HepG2 (cell line): ENCODE measurements around the gene PARK7. TPM values are rescaled to one million over a fixed set of nuclear protein-coding genes. Genes with fewer than 3 reads are reported as not detected.

Source experiments
- E2F2 ChIP-seq: sonication (generic); formaldehyde crosslinking; IDR thresholded peaks from 2 replicates; pipeline ENCODE4 v1.4.0; 2020; ENCODE audit warnings: missing genetic modification reagents, borderline replicate concordance
- FOXC1 ChIP-seq: sonication (generic); formaldehyde crosslinking; IDR thresholded peaks from 2 replicates; pipeline ENCODE4 v1.8.0; 2022; ENCODE audit warnings: mild to moderate bottlenecking, missing genetic modification reagents, borderline replicate concordance
- HHEX ChIP-seq: IDR thresholded peaks from 2 replicates; pipeline ENCODE4 v1.6.1; 2016; ENCODE audit warnings: control low read depth
- NCOA2 ChIP-seq: sonication (generic); formaldehyde crosslinking; IDR thresholded peaks from 2 replicates; pipeline ENCODE4 v1.8.0; 2022; ENCODE audit warnings: inconsistent platforms
- NKX3-1 ChIP-seq: sonication (generic); formaldehyde crosslinking; IDR thresholded peaks from 2 replicates; pipeline ENCODE4 v1.5.0; 2020; ENCODE audit warnings: missing genetic modification reagents
- TGIF2 ChIP-seq: IDR thresholded peaks from 2 replicates; pipeline ENCODE4 v1.6.1; 2016; ENCODE audit warnings: control low read depth, missing compliant biosample characterization
- ZC3H4 ChIP-seq: sonication (generic); formaldehyde crosslinking; IDR thresholded peaks from 2 replicates; pipeline ENCODE4 v1.4.0; 2020; ENCODE audit warnings: missing genetic modification reagents, borderline replicate concordance
- ZFP36L2 ChIP-seq: sonication (generic); formaldehyde crosslinking; IDR thresholded peaks from 2 replicates; pipeline ENCODE4 v1.4.0; 2020; ENCODE audit warnings: missing genetic modification reagents
- ZNF138 ChIP-seq: sonication (generic); formaldehyde crosslinking; IDR thresholded peaks from 2 replicates; pipeline ENCODE4 v1.5.0; 2020; ENCODE audit warnings: mild to moderate bottlenecking, low read depth, missing genetic modification reagents
- ZNF160 ChIP-seq: sonication (generic); formaldehyde crosslinking; IDR thresholded peaks from 2 replicates; pipeline ENCODE4 v1.8.0; 2022; ENCODE audit warnings: mild to moderate bottlenecking, inconsistent platforms, missing genetic modification reagents
- ZNF232 ChIP-seq: sonication (generic); formaldehyde crosslinking; IDR thresholded peaks from 2 replicates; pipeline ENCODE4 v1.4.0; 2020; ENCODE audit warnings: missing genetic modification reagents, borderline replicate concordance
- ZNF253 ChIP-seq: sonication (generic); formaldehyde crosslinking; IDR thresholded peaks from 2 replicates; pipeline ENCODE4 v1.8.0; 2022; ENCODE audit warnings: mild to moderate bottlenecking, missing genetic modification reagents, borderline replicate concordance
- ZNF281 ChIP-seq: sonication (generic); formaldehyde crosslinking; IDR thresholded peaks from 2 replicates; pipeline ENCODE4 v1.4.0; 2020; ENCODE audit warnings: missing genetic modification reagents, borderline replicate concordance
- ZNF644 ChIP-seq: IDR thresholded peaks from 2 replicates; pipeline ENCODE4 v1.6.1; 2016; ENCODE audit warnings: low read depth
- ZNF646 ChIP-seq: sonication (generic); formaldehyde crosslinking; IDR thresholded peaks from 2 replicates; pipeline ENCODE4 v1.9.0; 2021; ENCODE audit warnings: mild to moderate bottlenecking, missing genetic modification reagents
- ZNF704 ChIP-seq: sonication (generic); formaldehyde crosslinking; IDR thresholded peaks from 2 replicates; pipeline ENCODE4 v1.8.1; 2023; ENCODE audit warnings: mild to moderate bottlenecking, inconsistent platforms, moderate library complexity, missing genetic modification reagents, borderline replicate concordance
- ZNF75D ChIP-seq: sonication (generic); formaldehyde crosslinking; IDR thresholded peaks from 2 replicates; pipeline ENCODE4 v1.8.1; 2023; ENCODE audit warnings: missing genetic modification reagents, mild to moderate bottlenecking, borderline replicate concordance
- polyA plus RNA-seq, 8 experiments: library from polyadenylated mRNA; depleted of rRNA in 3 of 8; stranded (reverse) in 7 of 8; unstranded in 1 of 8; fragments of >200 nt; fragmentation: Illumina TruSeq in 4 of 8; extraction: Trizol in 4 of 8; gene quantifications; 2 replicates each; pipeline versions ENCODE4 v1.2.1 to v1.2.3, GENCODE V29; 2011 to 2016; ENCODE audit warnings: low read depth in 4 of 8, missing spikeins in 1 of 8, mixed read lengths in 1 of 8; ENCODE audit not compliant: insufficient read depth in 1 of 8
- total RNA-seq, 5 experiments: library from RNA; depleted of rRNA; stranded (reverse); fragments of >200 nt; fragmentation: Illumina TruSeq; extraction: Trizol; gene quantifications; 2 replicates each; pipeline ENCODE4 v1.2.3, GENCODE V29; 2016; ENCODE audit warnings: low read depth in 1 of 5

PARK7 gene
- total and polyA plus RNA-seq, 2 of the 13 experiments (the other 11 are each of a cell fraction or from before 2014, with no cell fraction given) = 212 to 296 TPM

GRCh38 chr1:8026153-8026975 is 64.9 kb downstream of the PARK7 start, which contains the start of gene ERRFI1 (continued):
- no peak for TF ChIP-seq ZNF646 (CRISPR knock-in tag)
- TF ChIP-seq ZNF75D (CRISPR knock-in tag) = peak; percentile 94; the same call in 1 of the 2 replicates
- TF ChIP-seq ZC3H4 (CRISPR knock-in tag) = no peak; the same call in 1 of the 2 replicates
- no peak for TF ChIP-seq ZNF644 (CRISPR knock-in tag)
- 0 out of 2 replicates have a peak, but pooled peaks have one; percentile 21 for TF ChIP-seq TGIF2
- TF ChIP-seq ZNF281 (CRISPR knock-in tag) = no peak
- no peak for TF ChIP-seq ZFP36L2
- peak; percentile 97; the same call in 1 of the 2 replicates for TF ChIP-seq FOXC1
- TF ChIP-seq HHEX = no peak
- TF ChIP-seq ZNF253 (CRISPR knock-in tag) = peak; percentile 77
- TF ChIP-seq NCOA2 (CRISPR knock-in tag) = peak; percentile 31; the same call in 1 of the 2 replicates
- TF ChIP-seq ZNF232 (CRISPR knock-in tag) = peak; percentile 61; the same call in 1 of the 2 replicates
- peak; percentile 92 for TF ChIP-seq ZNF704 (CRISPR knock-in tag)
- no peak for TF ChIP-seq E2F2 (CRISPR knock-in tag)
- TF ChIP-seq NKX3-1 (CRISPR knock-in tag) = no peak; the same call in 1 of the 2 replicates
- TF ChIP-seq ZNF138 (CRISPR knock-in tag) = peak; percentile 89; the same call in 1 of the 2 replicates
- peak; percentile 45 for TF ChIP-seq ZNF160 (CRISPR knock-in tag)
